ENCODE measurements around the gene GPC5. TPM values are rescaled to one million over a fixed set of nuclear protein-coding genes. Genes with fewer than 3 reads are reported as not detected.

GPC5 gene
- total RNA-seq, 2 donors from 2014 or later: 0.22 to 0.51 TPM

- Mint-ChIP-seq H3K4me3 (no peak overlapping the region), H3K27ac (no peak overlapping the region), H3K36me3 (ENCODE audit: low read depth) (no peaks in the 10 kb centered on the region), H3K9me3 (no peaks in the 10 kb centered on the region), H3K27me3 (ENCODE audit: insufficient read depth) (no peaks in the 10 kb centered on the region), H3K4me1 (no peaks in the 10 kb centered on the region)
- 60 to 65% methylated on average over 1 to 2 of the region's 2 CpGs for WGBS, 2 experiments (ENCODE audit: insufficient coverage in 1 of 2, insufficient read length in 1 of 2)
- Histone ChIP-seq H3K36me3 (ENCODE audit: control insufficient read depth, insufficient read depth, low read length) (no peaks in the 10 kb centered on the region), H3K4me3 (ENCODE audit: low read length) (no peak overlapping the region), H3K9ac (ENCODE audit: extremely low read depth, low read length, poor library complexity, severe bottlenecking) (no peak overlapping the region), H3K9me3 (ENCODE audit: control insufficient read depth, low read length) (no peaks in the 10 kb centered on the region), H3K4me1 (ENCODE audit: control insufficient read depth, insufficient read depth, low read length) (no peaks in the 10 kb centered on the region), H3K27me3 (ENCODE audit: control insufficient read depth, insufficient read depth, low read length, poor library complexity, severe bottlenecking) (no peaks in the 10 kb centered on the region), H3K27ac (ENCODE audit: low read depth, low read length) (no peak overlapping the region)
- TF ChIP-seq CTCF (conservative IDR thresholded peaks at IDR 0.05): no peak
- DNase-seq: no peak
These were observed 1112.0 kb downstream of the GPC5 start for GRCh38 chr13:92510416-92510815.

- Mint-ChIP-seq H3K27ac (no peak overlapping the region), H3K36me3 (ENCODE audit: low read depth) (no peaks in the 10 kb centered on the region), H3K9me3 (peaks cover 10% of the 10 kb centered on the region), H3K4me1 (no peaks in the 10 kb centered on the region), H3K4me3 (no peak overlapping the region), H3K27me3 (ENCODE audit: insufficient read depth) (no peaks in the 10 kb centered on the region)
- Histone ChIP-seq H3K36me3 (ENCODE audit: control insufficient read depth, insufficient read depth, low read length) (no peaks in the 10 kb centered on the region), H3K9me3 (ENCODE audit: control insufficient read depth, low read length) (no peaks in the 10 kb centered on the region), H3K9ac (ENCODE audit: extremely low read depth, low read length, poor library complexity, severe bottlenecking) (no peak overlapping the region), H3K4me1 (ENCODE audit: control insufficient read depth, insufficient read depth, low read length) (no peaks in the 10 kb centered on the region), H3K4me3 (ENCODE audit: low read length) (no peak overlapping the region), H3K27me3 (ENCODE audit: control insufficient read depth, insufficient read depth, low read length, poor library complexity, severe bottlenecking) (no peaks in the 10 kb centered on the region), H3K27ac (ENCODE audit: low read depth, low read length) (no peak overlapping the region)
- WGBS, 2 experiments (ENCODE audit: insufficient coverage in 1 of 2, insufficient read length in 1 of 2): 83 to 89% methylated on average over 9 of the region's 9 CpGs
- DNase-seq: peak; percentile 37
- TF ChIP-seq CTCF (conservative IDR thresholded peaks at IDR 0.05): no peak
These were observed 1114.4 kb downstream of the GPC5 start for GRCh38 chr13:92512852-92513251.

GRCh38 chr13:92513672-92514071 is 1115.3 kb downstream of the GPC5 start:
- Mint-ChIP-seq H3K4me1 (no peaks in the 10 kb centered on the region), H3K9me3 (peaks cover 14% of the 10 kb centered on the region), H3K36me3 (ENCODE audit: low read depth) (no peaks in the 10 kb centered on the region), H3K4me3 (no peak overlapping the region), H3K27me3 (ENCODE audit: insufficient read depth) (no peaks in the 10 kb centered on the region), H3K27ac (no peak overlapping the region)
- Histone ChIP-seq H3K9me3 (ENCODE audit: control insufficient read depth, low read length) (no peaks in the 10 kb centered on the region), H3K27ac (ENCODE audit: low read depth, low read length) (no peak overlapping the region), H3K27me3 (ENCODE audit: control insufficient read depth, insufficient read depth, low read length, poor library complexity, severe bottlenecking) (no peaks in the 10 kb centered on the region), H3K9ac (ENCODE audit: extremely low read depth, low read length, poor library complexity, severe bottlenecking) (no peak overlapping the region), H3K36me3 (ENCODE audit: control insufficient read depth, insufficient read depth, low read length) (no peaks in the 10 kb centered on the region), H3K4me3 (ENCODE audit: low read length) (no peak overlapping the region), H3K4me1 (ENCODE audit: control insufficient read depth, insufficient read depth, low read length) (no peaks in the 10 kb centered on the region)
- no peak for TF ChIP-seq CTCF (conservative IDR thresholded peaks at IDR 0.05)
- WGBS, 2 experiments (ENCODE audit: insufficient coverage in 1 of 2, insufficient read length in 1 of 2): no CpG with 5 or more reads among the region's 1 CpG
- no peak for DNase-seq
